GM23338 (cell line): ENCODE results near the gene CCDC170. TPM values are rescaled to one million over a fixed set of nuclear protein-coding genes. Genes with fewer than 3 reads are reported as not detected.

Experiments used
- ATAC-seq: fragments of 200-7000 bp; cut with Tn5 transposase; 3 replicates; pipeline ENCODE4 v1.9.1; 2020
- DNase-seq: peaks from one replicate; pipeline ENCODE4 v3.0.0-alpha.2; 2015; ENCODE audit warnings: low spot score
- H2AFZ ChIP-seq: fragments of 200-600 bp; sonication (generic); 2 replicates; pipeline ENCODE4 v1.8.0; 2016; ENCODE audit warnings: antibody characterized with exemption, mild to moderate bottlenecking, moderate library complexity
- H3F3A ChIP-seq: fragments of 200-600 bp; sonication (generic); replicated peaks from 2 replicates; pipeline ENCODE4 v1.8.0; 2017; ENCODE audit warnings: antibody characterized with exemption, mixed run types, low read depth
- H3K27ac ChIP-seq: fragments of 200-600 bp; sonication (generic); 2 replicates; pipeline ENCODE4 v1.6.1; 2016; ENCODE audit warnings: low read depth
- H3K27me3 ChIP-seq: fragments of 200-600 bp; sonication (generic); 2 replicates; pipeline ENCODE4 v1.8.0; 2016; ENCODE audit warnings: mild to moderate bottlenecking, mixed run types, moderate library complexity; ENCODE audit not compliant: insufficient read depth
- H3K36me3 ChIP-seq: fragments of 200-600 bp; sonication (generic); 2 replicates; pipeline ENCODE4 v1.8.0; 2016; ENCODE audit warnings: mild to moderate bottlenecking; ENCODE audit not compliant: insufficient read depth
- H3K4me1 ChIP-seq: fragments of 200-600 bp; sonication (generic); 2 replicates; pipeline ENCODE4 v1.8.0; 2016; ENCODE audit warnings: mild to moderate bottlenecking, moderate library complexity; ENCODE audit not compliant: insufficient read depth
- H3K4me2 ChIP-seq: fragments of 200-600 bp; sonication (generic); 2 replicates; pipeline ENCODE4 v1.7.1; 2017; ENCODE audit warnings: mixed run types
- H3K4me3 ChIP-seq: fragments of 200-600 bp; sonication (generic); 2 replicates; pipeline ENCODE4 v1.6.1; 2016; ENCODE audit warnings: mixed run types
- H3K79me2 ChIP-seq: fragments of 200-600 bp; sonication (generic); replicated peaks from 2 replicates; pipeline ENCODE4 v1.8.0; 2017; ENCODE audit warnings: mild to moderate bottlenecking; ENCODE audit not compliant: insufficient read depth
- H3K9me2 ChIP-seq: fragments of 200-600 bp; sonication (generic); 2 replicates; pipeline ENCODE4 v1.8.0; 2017; ENCODE audit not compliant: insufficient read depth
- H4K20me1 ChIP-seq: fragments of 200-600 bp; sonication (generic); replicated peaks from 2 replicates; pipeline ENCODE4 v1.8.0; 2017; ENCODE audit warnings: mild to moderate bottlenecking; ENCODE audit not compliant: insufficient read depth
- H3K27ac Mint-ChIP-seq: 2 replicates; pipeline ENCODE4 v1.8.0; 2020; ENCODE audit warnings: inconsistent platforms, mild to moderate bottlenecking, moderate library complexity, mixed read lengths
- H3K27me3 Mint-ChIP-seq: 3 replicates; pipeline ENCODE4 v1.8.0; 2022; ENCODE audit warnings: low read depth, mild to moderate bottlenecking, moderate library complexity, mixed read lengths, inconsistent platforms; ENCODE audit not compliant: insufficient read depth, poor library complexity
- H3K36me3 Mint-ChIP-seq: 3 replicates; pipeline ENCODE4 v1.8.0; 2021; ENCODE audit warnings: low read depth, mild to moderate bottlenecking, inconsistent platforms, moderate library complexity, mixed read lengths
- H3K4me1 Mint-ChIP-seq: 3 replicates; pipeline ENCODE4 v1.8.0; 2020; ENCODE audit warnings: mild to moderate bottlenecking, inconsistent platforms, mixed read lengths
- H3K4me3 Mint-ChIP-seq: 3 replicates; pipeline ENCODE4 v1.8.0; 2021; ENCODE audit warnings: moderate library complexity, mild to moderate bottlenecking, inconsistent platforms, mixed read lengths
- H3K9me3 Mint-ChIP-seq: 3 replicates; pipeline ENCODE4 v1.8.0; 2020; ENCODE audit warnings: moderate library complexity, mild to moderate bottlenecking, inconsistent platforms, mixed read lengths
- CREB1 ChIP-seq: fragments of 250-450 bp; sonication (Bioruptor Pico); IDR thresholded peaks from 2 replicates; pipeline ENCODE4 v1.5.0; 2020; ENCODE audit warnings: low read depth, mild to moderate bottlenecking, moderate library complexity
- EZH2 ChIP-seq: fragments of 200-600 bp; sonication (generic); IDR thresholded peaks from one replicate; pipeline ENCODE4 v1.8.0; 2017; ENCODE audit warnings: antibody characterized with exemption, mild to moderate bottlenecking, low read depth; ENCODE audit not compliant: unreplicated experiment
- EZH2phosphoT487 ChIP-seq: fragments of 200-600 bp; sonication (generic); IDR thresholded peaks from one replicate; pipeline ENCODE4 v1.8.1; 2018; ENCODE audit warnings: antibody characterized with exemption; ENCODE audit not compliant: unreplicated experiment
- JUNB ChIP-seq: IDR thresholded peaks from one replicate; pipeline ENCODE4 v1.6.1; 2016; ENCODE audit warnings: antibody characterized with exemption; ENCODE audit not compliant: unreplicated experiment
- NANOG ChIP-seq: IDR thresholded peaks from 2 replicates; pipeline ENCODE4 v1.6.1; 2016; ENCODE audit warnings: antibody characterized with exemption, borderline replicate concordance
- POLR2AphosphoS5 ChIP-seq: IDR thresholded peaks from 2 replicates; pipeline ENCODE4 v1.6.1; 2016; ENCODE audit warnings: antibody characterized with exemption, low read depth
- STAT1 ChIP-seq: IDR thresholded peaks from one replicate; pipeline ENCODE4 v1.6.1; 2016; ENCODE audit warnings: antibody characterized with exemption; ENCODE audit not compliant: unreplicated experiment
- ZNF114 ChIP-seq: fragments of 250-450 bp; sonication (Bioruptor Pico); IDR thresholded peaks from 2 replicates; pipeline ENCODE4 v1.5.0; 2020; ENCODE audit warnings: mild to moderate bottlenecking, moderate library complexity
- ZNF331 ChIP-seq: fragments of 250-450 bp; sonication (Bioruptor Pico); IDR thresholded peaks from 2 replicates; pipeline ENCODE4 v1.5.0; 2020; ENCODE audit warnings: low read depth, mild to moderate bottlenecking, moderate library complexity
- polyA plus RNA-seq: library from polyadenylated mRNA; unstranded; fragments of >200 nt; fragmentation: Nextera tagmentation; extraction: Ambion mirVana; gene quantifications from 2 replicates; pipeline ENCODE4 v1.2.1, GENCODE V29; 2016
- total RNA-seq: library from RNA; depleted of rRNA; stranded (reverse); fragments of >200 nt; shearing (Covaris generic); gene quantifications from 2 replicates; pipeline ENCODE4 v1.2.3, GENCODE V29; 2014
- TF ChIP-seq, protein P1 (sequence below): IDR thresholded peaks from one replicate; pipeline ENCODE4 v1.6.1; 2018; ENCODE audit warnings: antibody characterized with exemption; ENCODE audit not compliant: unreplicated experiment
- TF ChIP-seq, protein P2 (sequence below): IDR thresholded peaks from 2 replicates; pipeline ENCODE4 v1.6.1; 2016; ENCODE audit warnings: antibody characterized with exemption
- TF ChIP-seq, protein P3 (sequence below): fragments of 250-450 bp; sonication (Bioruptor Pico); IDR thresholded peaks from 2 replicates; pipeline ENCODE4 v1.5.0; 2020; ENCODE audit warnings: mild to moderate bottlenecking, moderate library complexity
- TF ChIP-seq, protein P4 (sequence below), 2 experiments: fragments of 200-600 bp in 1 of 2; sonication (generic) in 1 of 2; conservative IDR thresholded peaks; 2 replicates each; pipeline versions ENCODE4 v1.5.1 to v1.6.1; 2016 to 2017; ENCODE audit warnings: antibody characterized with exemption in 2 of 2, low read depth in 2 of 2, mild to moderate bottlenecking in 2 of 2, moderate library complexity in 1 of 2

Gene CCDC170
- total and polyA plus RNA-seq, 2 experiments from 2014 or later: 0.18 TPM; not detected in 1

DNA sequence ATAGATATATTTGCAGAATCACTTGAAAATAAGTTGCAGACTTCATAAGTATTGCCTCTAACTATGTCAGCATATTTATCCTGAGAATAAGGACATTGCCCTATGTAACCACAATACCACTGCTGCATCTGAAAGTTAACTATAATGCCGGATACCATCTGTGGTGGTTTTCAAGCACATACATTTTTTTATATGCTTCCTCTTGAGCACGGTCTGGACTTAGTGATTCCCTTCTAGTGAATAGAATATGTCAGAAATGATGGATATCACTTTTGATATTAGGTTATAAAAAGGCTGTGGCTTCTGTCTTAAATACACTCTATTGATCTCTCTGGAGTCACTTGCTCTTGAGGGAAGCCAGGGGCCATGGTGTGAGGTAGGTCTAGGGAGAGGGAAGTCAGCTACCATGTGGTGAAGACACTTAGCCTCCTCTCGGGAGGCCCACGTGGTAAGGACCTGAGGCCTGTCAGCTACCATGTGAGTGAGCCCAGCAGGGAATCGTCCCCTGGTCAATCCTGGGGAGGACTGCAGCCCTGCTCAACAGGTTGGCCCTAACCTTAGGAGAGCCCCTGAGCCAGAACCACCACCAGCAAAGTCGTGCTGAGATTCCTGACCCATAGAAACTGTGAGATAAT lies 57.5 kb downstream of the CCDC170 start:
- Histone ChIP-seq H3K27me3 (no peaks in the 10 kb centered on the region), H3F3A (no peaks in the 10 kb centered on the region), H3K4me1 (no peaks in the 10 kb centered on the region), H3K4me2 (no peak overlapping the region), H2AFZ (no peak overlapping the region), H3K36me3 (no peaks in the 10 kb centered on the region), H3K9me2 (peaks cover 3% of the 10 kb centered on the region; the same call in 1 of the 2 replicates), H3K4me3 (no peak overlapping the region), H4K20me1 (no peaks in the 10 kb centered on the region), H3K27ac (no peak overlapping the region), H3K79me2 (no peaks in the 10 kb centered on the region)
- DNase-seq (no peak), ATAC-seq (no peak)
- no peak for TF ChIP-seq NANOG
- no peak for TF ChIP-seq EZH2
- TF ChIP-seq, protein P1, sequence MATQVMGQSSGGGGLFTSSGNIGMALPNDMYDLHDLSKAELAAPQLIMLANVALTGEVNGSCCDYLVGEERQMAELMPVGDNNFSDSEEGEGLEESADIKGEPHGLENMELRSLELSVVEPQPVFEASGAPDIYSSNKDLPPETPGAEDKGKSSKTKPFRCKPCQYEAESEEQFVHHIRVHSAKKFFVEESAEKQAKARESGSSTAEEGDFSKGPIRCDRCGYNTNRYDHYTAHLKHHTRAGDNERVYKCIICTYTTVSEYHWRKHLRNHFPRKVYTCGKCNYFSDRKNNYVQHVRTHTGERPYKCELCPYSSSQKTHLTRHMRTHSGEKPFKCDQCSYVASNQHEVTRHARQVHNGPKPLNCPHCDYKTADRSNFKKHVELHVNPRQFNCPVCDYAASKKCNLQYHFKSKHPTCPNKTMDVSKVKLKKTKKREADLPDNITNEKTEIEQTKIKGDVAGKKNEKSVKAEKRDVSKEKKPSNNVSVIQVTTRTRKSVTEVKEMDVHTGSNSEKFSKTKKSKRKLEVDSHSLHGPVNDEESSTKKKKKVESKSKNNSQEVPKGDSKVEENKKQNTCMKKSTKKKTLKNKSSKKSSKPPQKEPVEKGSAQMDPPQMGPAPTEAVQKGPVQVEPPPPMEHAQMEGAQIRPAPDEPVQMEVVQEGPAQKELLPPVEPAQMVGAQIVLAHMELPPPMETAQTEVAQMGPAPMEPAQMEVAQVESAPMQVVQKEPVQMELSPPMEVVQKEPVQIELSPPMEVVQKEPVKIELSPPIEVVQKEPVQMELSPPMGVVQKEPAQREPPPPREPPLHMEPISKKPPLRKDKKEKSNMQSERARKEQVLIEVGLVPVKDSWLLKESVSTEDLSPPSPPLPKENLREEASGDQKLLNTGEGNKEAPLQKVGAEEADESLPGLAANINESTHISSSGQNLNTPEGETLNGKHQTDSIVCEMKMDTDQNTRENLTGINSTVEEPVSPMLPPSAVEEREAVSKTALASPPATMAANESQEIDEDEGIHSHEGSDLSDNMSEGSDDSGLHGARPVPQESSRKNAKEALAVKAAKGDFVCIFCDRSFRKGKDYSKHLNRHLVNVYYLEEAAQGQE: no peak
- TF ChIP-seq, protein P2, sequence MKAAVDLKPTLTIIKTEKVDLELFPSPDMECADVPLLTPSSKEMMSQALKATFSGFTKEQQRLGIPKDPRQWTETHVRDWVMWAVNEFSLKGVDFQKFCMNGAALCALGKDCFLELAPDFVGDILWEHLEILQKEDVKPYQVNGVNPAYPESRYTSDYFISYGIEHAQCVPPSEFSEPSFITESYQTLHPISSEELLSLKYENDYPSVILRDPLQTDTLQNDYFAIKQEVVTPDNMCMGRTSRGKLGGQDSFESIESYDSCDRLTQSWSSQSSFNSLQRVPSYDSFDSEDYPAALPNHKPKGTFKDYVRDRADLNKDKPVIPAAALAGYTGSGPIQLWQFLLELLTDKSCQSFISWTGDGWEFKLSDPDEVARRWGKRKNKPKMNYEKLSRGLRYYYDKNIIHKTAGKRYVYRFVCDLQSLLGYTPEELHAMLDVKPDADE: no peak
- no peak for TF ChIP-seq ZNF114 (CRISPR knock-in tag)
- TF ChIP-seq CREB1 (CRISPR knock-in tag): no peak
- no peak for TF ChIP-seq JUNB
- TF ChIP-seq, protein P3, sequence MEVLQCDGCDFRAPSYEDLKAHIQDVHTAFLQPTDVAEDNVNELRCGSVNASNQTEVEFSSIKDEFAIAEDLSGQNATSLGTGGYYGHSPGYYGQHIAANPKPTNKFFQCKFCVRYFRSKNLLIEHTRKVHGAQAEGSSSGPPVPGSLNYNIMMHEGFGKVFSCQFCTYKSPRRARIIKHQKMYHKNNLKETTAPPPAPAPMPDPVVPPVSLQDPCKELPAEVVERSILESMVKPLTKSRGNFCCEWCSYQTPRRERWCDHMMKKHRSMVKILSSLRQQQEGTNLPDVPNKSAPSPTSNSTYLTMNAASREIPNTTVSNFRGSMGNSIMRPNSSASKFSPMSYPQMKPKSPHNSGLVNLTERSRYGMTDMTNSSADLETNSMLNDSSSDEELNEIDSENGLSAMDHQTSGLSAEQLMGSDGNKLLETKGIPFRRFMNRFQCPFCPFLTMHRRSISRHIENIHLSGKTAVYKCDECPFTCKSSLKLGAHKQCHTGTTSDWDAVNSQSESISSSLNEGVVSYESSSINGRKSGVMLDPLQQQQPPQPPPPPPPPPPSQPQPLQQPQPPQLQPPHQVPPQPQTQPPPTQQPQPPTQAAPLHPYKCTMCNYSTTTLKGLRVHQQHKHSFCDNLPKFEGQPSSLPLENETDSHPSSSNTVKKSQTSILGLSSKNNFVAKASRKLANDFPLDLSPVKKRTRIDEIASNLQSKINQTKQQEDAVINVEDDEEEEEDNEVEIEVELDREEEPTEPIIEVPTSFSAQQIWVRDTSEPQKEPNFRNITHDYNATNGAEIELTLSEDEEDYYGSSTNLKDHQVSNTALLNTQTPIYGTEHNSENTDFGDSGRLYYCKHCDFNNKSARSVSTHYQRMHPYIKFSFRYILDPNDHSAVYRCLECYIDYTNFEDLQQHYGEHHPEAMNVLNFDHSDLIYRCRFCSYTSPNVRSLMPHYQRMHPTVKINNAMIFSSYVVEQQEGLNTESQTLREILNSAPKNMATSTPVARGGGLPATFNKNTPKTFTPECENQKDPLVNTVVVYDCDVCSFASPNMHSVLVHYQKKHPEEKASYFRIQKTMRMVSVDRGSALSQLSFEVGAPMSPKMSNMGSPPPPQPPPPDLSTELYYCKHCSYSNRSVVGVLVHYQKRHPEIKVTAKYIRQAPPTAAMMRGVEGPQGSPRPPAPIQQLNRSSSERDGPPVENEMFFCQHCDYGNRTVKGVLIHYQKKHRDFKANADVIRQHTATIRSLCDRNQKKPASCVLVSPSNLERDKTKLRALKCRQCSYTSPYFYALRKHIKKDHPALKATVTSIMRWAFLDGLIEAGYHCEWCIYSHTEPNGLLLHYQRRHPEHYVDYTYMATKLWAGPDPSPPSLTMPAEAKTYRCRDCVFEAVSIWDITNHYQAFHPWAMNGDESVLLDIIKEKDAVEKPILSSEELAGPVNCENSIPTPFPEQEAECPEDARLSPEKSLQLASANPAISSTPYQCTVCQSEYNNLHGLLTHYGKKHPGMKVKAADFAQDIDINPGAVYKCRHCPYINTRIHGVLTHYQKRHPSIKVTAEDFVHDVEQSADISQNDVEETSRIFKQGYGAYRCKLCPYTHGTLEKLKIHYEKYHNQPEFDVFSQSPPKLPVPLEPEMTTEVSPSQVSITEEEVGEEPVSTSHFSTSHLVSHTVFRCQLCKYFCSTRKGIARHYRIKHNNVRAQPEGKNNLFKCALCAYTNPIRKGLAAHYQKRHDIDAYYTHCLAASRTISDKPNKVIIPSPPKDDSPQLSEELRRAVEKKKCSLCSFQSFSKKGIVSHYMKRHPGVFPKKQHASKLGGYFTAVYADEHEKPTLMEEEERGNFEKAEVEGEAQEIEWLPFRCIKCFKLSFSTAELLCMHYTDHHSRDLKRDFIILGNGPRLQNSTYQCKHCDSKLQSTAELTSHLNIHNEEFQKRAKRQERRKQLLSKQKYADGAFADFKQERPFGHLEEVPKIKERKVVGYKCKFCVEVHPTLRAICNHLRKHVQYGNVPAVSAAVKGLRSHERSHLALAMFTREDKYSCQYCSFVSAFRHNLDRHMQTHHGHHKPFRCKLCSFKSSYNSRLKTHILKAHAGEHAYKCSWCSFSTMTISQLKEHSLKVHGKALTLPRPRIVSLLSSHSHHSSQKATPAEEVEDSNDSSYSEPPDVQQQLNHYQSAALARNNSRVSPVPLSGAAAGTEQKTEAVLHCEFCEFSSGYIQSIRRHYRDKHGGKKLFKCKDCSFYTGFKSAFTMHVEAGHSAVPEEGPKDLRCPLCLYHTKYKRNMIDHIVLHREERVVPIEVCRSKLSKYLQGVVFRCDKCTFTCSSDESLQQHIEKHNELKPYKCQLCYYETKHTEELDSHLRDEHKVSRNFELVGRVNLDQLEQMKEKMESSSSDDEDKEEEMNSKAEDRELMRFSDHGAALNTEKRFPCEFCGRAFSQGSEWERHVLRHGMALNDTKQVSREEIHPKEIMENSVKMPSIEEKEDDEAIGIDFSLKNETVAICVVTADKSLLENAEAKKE (CRISPR knock-in tag): no peak
- no peak for TF ChIP-seq ZNF331
- TF ChIP-seq, protein P4, sequence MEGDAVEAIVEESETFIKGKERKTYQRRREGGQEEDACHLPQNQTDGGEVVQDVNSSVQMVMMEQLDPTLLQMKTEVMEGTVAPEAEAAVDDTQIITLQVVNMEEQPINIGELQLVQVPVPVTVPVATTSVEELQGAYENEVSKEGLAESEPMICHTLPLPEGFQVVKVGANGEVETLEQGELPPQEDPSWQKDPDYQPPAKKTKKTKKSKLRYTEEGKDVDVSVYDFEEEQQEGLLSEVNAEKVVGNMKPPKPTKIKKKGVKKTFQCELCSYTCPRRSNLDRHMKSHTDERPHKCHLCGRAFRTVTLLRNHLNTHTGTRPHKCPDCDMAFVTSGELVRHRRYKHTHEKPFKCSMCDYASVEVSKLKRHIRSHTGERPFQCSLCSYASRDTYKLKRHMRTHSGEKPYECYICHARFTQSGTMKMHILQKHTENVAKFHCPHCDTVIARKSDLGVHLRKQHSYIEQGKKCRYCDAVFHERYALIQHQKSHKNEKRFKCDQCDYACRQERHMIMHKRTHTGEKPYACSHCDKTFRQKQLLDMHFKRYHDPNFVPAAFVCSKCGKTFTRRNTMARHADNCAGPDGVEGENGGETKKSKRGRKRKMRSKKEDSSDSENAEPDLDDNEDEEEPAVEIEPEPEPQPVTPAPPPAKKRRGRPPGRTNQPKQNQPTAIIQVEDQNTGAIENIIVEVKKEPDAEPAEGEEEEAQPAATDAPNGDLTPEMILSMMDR (conservative IDR thresholded peaks at IDR 0.05; ENCODE audit: low read depth in 2 of 2): no peak
- TF ChIP-seq POLR2AphosphoS5: no peak
- TF ChIP-seq EZH2phosphoT487: no peak
- TF ChIP-seq STAT1: no peak
- Mint-ChIP-seq H3K27me3 (peaks cover 2% of the 10 kb centered on the region), H3K9me3 (no peaks in the 10 kb centered on the region), H3K27ac (no peak overlapping the region), H3K36me3 (no peaks in the 10 kb centered on the region), H3K4me1 (no peaks in the 10 kb centered on the region; the same call in 2 of the 3 replicates), H3K4me3 (no peak overlapping the region)
